ENCODE measurements around the gene MAP4K2.

The MAP4K2 gene

DNA sequence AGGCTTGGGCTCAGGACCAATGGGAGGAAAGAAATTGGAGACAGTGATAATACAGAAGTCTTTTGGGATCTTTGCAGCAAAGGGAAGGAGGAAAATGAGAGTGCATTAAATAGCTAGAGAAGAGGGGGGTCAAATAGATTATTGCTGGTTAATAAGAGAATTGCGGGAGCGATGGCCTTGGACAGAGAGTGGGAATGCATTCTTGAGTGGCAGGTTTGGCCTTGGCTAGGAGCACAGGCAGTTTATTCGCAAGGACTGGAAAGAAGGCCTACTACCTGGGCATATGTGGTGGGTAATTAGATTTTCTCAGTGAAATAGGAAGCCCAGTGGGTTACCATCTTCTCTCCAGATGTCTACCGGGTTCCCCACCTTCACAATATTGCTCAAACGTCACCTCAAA is 10.8 kb upstream of the MAP4K2 start:
- no peak for DNase-seq (ENCODE audit: low spot score)

DNA sequence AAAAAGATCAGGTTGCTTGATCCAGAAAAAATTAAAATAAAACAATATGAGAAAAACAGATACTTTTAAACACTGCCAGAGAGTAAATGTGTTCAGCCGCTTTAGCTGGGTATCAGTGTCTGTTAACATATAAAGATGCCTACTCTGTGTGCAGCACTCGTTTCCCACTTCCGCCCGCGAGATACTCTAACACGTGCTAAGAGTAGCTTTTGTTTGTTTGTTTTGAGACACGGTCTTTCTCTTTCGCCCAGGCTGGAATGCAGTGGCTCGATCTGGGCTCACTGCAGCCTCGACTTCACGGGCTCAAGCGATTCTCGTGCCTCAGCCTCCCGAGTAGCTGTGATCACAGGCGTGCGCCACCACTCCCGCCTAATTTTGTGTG is 7.9 kb upstream of the MAP4K2 start:
- DNase-seq (ENCODE audit: low spot score): no peak

DNA sequence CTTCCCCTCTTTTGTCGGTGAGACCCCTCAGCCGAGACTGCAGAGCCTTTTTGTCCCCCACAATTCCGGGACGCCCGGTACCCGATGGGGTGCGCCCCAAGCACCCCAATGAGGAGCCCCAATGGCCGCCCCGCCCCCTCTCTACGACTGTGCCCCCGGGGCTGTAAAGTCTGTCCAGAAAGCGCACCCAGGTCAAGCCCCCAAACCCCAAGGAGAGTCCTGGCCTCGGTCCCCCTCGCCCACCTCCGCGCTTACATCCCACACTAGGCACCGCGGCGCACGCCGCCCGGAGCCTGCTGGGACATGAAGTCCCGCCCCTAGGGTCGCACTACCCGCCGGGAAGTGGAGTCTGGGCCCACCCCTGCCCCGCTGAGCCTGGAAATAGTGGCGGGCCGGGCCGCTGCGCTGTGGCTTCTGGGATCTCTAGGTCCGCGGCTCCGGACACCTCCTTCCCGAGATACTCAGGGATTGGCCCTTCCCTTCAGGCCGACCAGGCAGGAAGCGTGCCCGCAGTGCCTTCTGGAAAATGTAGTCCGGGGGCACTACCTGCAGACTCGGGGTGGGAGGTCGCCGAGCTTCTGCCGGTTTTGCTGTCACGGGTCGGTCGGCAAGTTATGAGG is 7.4 kb upstream of the MAP4K2 start, which contains the start of gene MEN1:
TSS of gene MEN1 (minus strand) at position 281 of the 620 bp plus-strand sequence. CDS start 442 bp downstream, outside the sequence.
- DNase-seq (ENCODE audit: low spot score): peak; percentile 97

DNA sequence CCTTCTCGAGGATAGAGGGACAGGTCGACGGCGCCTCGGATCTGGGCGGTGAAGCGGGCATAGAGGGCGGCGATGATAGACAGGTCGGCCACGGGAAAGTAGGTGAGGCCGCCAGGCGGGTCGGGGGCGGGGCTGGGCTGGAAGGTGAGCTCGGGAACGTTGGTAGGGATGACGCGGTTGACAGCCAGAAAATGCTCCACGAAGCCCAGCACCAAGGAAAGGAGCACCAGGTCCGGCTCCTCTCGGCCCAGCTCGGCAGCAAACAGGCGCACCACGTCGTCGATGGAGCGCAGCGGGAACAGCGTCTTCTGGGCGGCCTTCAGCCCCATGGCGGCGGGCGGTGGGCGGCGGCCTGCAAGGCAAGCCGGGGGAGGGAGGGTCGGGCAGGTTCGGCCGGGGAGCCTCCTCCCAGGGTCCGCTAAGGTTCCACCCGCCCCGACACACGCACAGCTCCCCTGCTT is 6.8 kb upstream of the MAP4K2 start:
- DNase-seq (ENCODE audit: low spot score): no peak

DNA sequence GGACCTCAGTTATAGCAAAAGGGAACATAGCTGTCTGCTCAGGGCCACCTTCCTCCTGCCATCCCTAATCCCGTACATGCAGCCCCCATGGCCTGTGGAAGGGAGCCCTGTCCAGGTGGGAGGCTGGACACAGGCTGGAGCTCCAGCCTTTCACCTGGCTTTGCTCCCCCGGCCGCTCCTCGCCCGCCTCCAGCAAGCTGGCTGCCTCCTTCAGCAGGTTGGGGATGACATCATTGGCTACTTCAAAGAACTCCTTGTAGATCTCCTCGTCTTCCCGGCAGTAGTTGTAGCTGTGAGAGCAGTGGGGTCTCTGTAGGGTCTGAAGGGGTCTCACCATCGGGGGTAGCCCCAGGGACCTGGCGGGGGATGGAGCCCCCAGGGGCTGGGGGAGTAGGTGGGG is 2.5 kb upstream of the MAP4K2 start:
- DNase-seq (ENCODE audit: low spot score): no peak

DNA sequence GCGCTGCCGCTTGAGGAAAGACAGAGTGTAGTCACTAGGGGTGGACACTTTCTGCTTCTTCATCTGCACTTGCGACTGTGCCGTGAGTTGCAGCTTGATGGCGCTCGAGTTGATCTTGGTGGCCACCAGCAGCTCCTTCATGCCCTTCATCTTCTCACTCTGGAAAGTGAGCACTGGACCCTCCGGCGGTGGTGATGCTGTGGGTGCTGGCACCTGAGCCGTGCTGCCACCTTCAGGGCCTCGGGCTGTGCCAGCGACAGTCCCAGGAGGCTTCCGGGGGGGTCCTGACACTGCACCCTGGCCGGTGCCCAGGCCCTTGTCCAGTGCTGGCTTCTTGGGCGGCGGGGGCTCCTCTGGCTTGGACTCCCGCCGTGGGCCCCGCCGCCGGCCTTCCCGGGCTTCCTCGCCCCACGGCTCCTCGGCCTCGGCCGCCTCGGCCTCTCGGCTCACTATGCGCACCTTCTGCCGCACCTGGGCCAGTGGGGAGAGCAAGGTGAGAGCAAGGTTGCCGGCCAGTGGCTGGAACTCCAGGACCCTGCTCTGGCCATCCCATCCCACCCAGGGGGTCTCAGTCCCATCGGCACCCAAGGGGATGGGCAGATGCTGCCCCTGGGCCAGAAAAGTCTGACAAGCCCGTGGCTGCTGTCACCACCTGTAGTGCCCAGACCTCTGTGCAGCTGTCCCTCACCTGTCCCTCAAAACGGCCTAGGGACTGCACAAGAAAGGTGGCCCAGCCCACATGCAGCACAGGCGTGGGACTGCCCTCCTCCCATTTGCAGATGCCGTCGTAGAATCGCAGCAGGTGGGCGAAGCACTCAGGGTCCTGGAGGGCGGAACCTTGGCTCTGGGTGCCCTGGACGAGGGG is 1.6 kb upstream of the MAP4K2 start:
- DNase-seq (ENCODE audit: low spot score): no peak

DNA sequence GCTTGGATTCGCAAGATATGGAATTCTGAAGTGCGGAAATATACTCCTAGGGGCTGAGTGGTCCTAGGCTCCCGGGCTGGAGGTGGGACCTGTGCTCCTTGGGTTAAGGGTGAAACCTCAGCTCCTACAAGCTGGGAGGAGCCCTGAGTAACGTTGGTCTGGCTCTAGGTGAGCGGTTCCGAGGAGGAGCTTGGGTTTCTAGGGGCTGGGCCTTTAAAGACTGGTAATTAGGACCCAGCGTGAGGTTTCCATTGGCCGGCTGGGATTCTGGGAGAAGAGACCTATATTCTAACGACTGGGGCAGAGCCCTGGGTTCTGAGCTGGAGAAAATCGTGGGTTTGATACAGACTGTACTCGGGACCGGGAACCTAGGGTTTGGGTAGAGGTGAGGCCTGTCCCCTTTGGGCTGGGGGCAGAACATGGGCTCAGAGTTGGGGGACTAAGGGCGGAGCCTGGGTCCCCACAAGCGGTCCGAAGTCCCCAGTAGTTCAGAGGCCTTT is 882 bp upstream of the MAP4K2 start:
- no peak for DNase-seq (ENCODE audit: low spot score)

DNA sequence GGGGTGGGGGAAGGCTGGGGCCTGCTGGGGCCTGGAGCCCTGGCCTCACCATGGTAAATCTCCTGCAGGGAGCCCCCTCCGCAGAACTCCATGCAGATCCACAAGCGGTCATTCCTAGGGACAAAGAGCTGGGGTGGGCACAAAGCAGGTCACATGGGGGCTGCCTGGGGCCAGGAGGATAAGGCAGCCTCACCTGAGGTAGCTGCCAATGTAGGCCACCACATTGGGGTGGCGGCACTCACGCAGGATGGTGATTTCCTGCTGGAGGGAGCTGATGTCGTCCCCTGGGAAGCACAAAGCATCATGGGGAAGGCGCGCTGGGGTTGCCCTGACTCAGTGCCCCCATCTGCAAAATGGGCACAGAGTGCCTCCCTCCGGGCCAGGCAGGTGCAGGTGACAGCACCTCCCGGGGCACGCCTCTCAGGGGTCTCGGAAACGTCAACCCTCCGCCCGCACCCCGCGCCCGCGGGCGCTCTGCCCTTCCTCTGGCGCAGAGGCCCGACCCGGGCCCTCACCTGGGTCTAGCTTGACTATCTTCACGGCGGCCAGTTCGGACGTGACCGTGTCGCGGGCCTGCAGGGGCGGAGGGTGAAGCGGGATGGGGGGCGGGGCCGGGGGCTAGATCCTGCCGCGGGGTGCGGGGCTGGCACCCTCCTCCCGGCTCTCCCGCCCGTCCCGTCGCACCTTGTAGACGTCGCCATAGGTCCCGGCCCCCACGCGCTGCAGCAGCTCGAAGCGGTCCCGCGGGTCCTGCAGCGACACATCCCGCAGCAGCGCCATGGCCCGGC is 450 bp downstream of the MAP4K2 start:
- DNase-seq (ENCODE audit: low spot score): no peak

DNA sequence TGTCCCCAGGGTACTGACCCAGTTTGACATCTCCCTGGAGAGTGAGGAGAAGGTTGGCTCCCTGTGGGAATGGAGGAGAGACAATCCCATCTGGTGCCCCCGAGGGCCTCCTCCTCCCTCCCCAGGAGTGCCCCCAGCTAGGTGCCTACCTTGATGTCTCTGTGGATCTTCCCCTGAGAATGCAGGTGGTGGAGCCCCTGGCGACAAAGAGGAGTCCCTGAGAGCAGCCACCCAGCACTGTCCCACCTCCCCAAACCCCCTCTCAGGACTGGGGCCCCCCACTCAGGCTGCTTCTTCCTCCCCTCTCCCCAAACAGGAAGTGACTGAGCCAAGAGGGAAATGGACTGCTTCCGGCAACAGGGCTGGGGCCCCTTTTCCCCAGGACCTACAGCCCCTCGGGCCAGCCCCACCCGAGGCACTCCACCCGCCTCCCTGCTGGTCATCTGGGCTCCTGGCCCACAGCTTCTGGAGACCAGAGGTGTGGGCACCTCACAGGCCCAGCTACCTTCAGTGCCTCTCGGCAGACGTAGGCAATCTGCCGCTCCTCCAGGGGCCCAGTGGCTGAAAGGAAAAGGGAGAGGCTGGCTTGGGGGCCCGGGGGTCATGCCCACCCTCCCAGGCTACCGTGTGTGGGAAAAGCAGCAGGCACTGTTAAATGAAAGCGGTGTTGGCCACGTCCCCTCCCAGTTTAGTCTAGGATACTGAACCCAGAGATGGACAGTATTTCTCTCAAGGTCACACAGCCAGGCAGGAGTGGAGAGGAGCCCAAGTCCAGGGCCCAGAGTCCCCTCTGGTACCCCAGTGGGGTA is 1.2 kb downstream of the MAP4K2 start:
- no peak for DNase-seq (ENCODE audit: low spot score)

DNA sequence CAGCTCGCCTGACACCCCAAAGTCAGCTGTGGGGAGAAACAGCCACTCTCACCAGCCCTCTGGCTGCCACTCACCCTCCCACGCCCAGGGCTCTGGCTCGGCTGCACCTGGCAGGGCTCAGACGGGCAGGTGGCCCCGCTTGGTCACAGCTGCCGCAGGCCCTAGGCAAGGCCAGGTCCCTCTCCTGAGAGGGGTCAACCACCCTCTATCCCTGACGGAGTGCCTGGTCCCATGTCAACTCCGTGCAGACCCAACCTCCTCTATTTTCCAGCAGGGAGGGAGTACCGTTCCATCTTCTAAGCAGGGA is 1.9 kb downstream of the MAP4K2 start:
- DNase-seq (ENCODE audit: low spot score): no peak

DNA sequence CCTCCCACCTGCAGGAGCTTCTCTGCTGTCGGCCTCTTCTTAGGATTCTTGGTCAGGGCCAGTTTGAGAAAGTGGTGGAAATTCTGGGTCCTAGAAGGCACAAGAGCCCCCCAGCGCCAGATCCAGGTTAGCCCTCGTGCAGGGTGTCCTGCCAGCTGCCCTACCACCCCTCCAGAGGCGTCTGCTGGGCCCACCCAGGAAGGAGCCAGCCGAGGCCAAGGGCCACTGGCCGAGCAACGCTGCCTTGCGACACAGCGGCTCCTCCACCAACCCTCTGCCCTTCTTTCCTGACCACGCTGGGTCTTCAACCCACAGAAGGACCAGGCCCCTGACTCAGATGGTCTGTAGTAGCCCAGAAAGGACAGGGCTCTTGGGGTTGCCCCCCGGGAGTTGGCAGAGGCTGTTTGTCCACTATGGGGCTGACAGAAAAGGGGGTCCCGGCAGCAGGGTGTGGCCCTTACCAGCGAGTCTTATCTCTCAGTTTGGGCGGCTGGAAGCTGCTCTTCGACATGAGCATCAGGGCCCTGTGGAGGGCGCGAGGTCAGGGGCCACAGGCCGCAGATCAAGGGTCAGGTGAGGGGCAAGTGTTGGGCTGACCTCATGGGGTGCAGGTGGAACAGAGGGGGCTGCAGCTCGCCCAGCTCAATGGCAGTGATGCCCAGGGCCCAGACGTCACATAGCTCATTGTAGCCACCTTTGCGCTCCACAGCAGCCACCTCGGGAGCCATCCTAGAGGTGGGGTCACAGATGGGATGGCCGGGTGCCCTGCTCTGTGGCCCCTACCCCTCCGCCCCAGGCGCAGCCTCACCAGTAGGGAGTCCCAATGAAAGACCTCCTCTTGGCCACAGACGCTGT is 2.5 kb downstream of the MAP4K2 start:
- no peak for DNase-seq (ENCODE audit: low spot score)

DNA sequence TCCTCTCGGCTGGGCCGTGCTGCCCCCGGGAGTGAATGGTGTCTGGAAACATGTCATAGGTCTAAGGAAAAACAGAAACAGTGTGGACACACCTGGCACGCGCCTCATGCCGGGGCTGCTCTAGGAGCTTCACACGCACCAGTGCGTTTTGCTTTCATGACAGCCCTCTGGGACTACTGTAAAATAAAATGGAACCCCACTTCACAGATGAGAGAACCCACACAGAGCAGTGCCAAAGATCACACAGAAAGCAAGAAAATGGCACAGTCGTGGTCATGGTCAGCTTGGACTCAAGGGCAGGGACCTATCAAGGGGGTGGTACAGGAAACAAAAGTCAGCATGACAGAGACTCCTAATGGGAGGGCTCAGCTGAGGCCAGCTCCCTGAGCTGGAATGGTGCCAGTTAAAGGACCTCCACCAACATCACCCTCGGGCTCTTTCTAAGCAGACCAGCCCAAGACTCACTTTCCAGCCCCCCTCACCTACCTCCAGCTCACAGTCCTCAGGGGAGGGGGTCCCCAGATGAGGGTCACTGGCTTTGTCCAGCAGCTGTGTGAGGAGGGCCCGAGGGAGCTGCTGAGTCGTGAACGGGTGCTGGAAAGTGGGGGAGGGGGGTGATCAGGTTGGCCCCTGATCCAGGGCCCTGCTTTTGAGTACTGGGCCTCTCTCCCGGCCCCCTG is 3.3 kb downstream of the MAP4K2 start:
- DNase-seq (ENCODE audit: low spot score): no peak

DNA sequence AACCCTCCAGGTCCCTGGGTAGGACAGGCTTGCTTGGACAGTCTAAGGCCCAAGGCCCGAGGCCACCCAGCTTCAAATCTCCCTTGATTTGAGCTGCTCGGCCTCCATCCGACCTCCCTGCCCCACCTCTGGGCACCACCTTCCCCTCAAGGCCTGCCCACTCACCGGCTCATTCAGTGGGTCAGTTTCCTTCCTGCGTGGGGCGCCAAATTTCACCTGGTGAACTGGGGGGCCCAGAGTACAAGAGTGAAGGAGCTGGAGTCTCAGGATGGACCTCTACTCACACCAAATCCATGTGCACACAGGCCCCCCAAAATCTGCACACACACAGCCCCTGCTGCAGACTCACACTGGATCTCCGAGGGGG is 3.8 kb downstream of the MAP4K2 start:
- DNase-seq (ENCODE audit: low spot score): no peak

DNA sequence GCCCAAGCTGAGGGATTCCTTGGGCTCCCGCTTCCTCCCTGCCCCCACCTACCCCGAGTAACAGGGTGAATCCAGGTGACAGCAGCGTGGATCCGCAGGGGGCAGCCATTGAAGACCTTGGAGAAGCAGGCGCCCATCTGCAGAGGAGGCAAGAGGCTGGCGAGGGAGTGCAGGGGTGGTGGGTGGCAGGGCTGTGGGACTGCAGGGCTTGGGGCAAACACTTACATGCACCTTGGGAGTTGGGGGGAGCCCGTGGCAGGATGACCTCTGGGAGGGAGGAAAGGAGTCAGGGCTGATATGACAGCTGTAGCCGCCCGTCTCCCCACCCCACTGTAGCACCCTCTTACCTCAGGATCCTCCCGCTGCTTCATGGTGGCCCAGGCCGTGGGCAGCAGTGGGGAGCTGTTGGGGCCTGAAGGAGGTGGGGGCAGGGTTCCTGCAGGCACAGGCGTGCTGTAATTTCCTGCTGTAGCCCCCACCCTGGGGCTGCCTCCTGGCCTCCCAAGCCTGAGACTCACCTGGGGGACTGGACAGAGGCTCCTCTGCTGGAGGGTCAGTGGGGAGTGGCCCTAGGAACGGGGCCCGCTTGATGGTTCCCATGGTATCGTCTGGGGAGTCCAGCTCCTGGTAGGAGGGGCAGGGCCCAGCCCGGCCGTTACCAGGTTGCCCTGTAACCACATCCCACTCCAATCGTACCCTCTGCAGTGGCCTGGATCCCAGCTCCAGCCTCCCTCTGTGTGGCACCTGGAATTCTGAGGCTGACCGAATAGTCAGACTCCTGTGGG is 6.1 kb downstream of the MAP4K2 start:
- no peak for DNase-seq (ENCODE audit: low spot score)

DNA sequence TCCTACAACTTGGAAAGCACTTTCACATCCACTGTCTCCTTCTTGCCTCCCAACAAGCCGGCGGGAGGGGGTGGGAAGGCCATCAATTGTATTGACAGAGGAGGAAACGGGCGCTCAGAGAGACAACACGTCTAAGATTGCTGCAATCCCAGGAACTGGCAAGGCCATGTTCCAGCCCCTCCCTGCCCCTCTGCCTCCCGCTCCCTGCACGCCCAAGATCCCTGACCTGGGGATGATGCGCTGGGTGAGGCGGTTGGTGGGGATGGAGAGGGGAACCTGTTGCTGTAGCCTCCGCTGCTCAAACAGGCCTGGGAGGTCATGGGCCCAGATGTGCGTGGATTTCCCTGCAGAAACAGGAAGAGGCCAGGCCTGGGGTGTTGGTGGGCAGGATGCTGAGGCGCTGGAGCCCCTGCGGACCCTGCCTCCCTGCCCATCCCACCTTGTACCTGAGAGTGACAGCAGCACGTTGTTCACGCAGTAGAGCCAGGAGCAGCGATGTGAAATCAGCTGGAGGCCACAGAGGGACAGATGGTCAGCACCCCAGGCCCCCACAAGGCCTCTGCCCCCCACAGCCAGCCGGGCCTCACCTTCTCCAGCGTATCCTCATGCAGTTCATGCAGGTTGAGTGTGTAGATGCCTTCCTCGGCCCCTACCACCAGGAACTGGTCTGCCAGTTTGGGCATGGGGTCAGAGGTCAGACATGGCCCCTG is 6.8 kb downstream of the MAP4K2 start:
- DNase-seq (ENCODE audit: low spot score): no peak

DNA sequence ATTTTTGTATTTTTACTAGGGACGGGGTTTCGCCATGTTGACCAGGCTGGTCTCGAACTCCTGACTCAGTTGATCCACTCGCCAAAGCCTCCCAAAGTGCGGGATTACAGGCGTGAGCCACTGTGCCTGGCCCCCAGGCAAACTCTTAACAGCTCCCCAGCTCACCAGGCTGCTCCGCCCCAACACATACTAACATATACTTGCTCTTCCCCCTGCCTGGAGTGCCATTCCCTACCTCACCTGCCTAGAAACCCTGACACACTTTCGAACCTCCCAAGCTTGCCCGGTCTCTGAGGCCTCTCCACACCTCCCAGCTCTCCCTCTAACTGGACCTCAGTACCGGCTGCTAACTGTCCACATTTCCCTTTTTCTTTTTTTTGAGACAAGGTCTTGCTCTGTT is 8.5 kb downstream of the MAP4K2 start:
- DNase-seq (ENCODE audit: low spot score): no peak

DNA sequence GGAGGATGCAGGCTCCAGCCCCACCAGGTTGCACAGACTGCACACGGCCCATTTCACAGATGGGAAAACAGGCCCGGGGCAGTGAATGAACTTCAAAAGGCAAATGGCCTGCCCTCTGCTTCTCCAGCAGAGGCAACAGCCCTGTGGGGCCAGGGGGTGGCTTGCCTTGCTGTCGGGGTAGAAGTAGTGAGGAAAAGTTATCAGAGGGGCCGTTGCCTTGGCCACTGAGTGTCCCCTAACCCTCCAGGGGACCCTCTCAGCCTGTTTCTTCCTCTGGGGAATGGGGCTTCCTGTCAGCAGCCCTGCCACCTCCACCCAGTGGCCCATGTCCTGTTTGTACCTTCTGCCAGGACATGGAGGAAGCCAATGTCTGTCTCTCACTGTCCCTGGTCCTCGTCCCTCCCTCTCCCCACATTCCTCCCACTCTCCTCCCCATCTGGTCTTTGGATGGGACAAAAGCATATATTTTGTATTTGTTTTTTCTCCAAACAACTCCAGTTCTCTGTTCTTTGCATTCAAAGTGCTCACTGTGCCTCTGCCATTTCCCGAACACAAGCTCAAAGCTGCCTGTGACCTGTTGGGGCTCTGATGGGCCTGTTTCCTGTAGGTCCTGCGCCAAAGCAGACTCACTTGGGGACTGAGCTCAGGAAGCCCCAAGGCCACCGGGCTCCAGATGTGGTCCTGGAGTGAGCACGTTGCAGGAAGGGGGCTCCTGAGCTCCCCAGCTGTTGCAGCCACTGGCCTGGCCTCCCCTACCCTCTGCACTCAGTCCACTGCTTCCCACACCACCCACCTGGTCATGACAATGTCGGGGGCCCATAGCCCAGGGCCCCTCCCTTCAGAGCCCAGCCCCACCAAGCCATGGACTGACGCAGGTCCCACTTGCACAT is 9.5 kb downstream of the MAP4K2 start:
- no peak for DNase-seq (ENCODE audit: low spot score)

DNA sequence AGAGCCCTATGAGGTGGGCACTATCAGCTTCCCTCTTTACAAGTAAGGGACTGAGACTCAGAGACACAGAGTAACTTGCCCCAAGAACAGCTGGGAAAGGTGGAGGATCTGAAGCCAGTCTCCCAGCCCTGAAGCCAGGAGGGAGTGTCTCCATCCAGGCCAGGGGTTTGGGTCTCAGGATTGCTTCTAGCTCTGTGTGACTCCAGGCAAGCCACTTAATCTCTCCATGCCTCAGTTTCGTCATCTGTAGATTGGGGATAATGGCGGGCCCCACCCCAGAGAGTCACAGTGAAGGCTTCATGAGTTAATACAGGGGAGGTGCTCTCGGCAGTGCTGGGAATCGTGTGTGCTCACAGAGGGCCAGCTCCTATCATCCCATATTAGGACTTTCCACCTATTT is 10.5 kb downstream of the MAP4K2 start:
- no peak for DNase-seq (ENCODE audit: low spot score)
